NCI-H82 treated with DMSO at 0.1 percent for 48 hours (cell line): ENCODE measurements around the gene MAK.
"Not testable (repeated sequence)": the region's sequence is repeated elsewhere in the genome, so short reads cannot be mapped to it uniquely, and the experiment has no call there.

Experiments
- DNase-seq: peaks from one replicate; lab custom pipeline; 2025; ENCODE audit not compliant: unreplicated experiment; lab: John Stamatoyannopoulos, UW

The MAK gene

GRCh38 chr6:10837995-10838793 is at the start of gene MAK:
MAK (minus strand) TSS chr6:10838539; CDS start chr6:10830648, 7,891 bp downstream.
- peak; percentile 90 for DNase-seq

DNA sequence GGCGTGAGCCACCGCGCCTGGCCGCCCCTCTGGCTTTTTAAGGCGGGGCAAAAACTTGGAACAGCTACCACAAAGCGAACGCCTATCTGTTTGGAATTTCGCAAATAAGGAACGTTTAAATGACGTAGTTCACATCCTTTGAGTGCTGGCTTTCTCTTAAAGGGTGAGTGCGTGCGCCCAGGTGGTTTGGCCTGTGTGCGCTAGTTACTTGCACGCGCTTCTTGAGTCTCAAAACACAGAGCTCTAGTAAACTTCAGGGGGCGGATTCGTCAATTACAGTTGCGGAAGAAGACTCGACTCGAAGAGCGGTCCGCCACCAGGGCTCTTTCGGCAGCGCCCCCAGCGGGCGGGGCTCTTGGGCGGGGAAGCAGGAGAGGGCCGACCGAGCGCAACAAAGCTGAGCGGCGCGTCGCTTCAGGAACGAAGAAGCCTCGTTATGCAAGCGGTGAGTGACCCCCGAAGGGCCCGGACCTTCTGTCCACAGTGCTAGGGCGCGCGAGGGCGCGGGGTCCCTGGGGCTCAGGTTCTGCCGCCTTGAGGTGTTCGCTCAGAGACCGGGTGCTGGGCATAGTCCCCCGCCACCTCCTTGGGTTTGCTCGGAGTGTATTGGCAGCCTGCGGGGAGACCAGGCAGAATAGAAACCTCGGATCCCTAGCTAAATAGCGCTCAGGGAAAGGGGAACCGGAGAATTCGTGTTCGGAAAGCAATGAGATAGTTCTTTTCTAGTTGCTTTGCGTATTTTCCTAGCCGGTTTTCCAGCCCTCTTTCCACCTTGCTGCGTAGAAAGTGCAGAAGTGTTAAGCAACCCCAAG is 48.6 kb upstream of the MAK start, which contains the start of gene SYCP2L:
Gene SYCP2L, plus strand, starts transcription at position 362 of the 812 bp plus-strand sequence. Its CDS starts 75 bp downstream, at position 437.
- DNase-seq = peak; percentile 88

GRCh38 chr6:10886365-10886690 is 48.0 kb upstream of the MAK start:
- not testable (repeated sequence) for DNase-seq

DNA sequence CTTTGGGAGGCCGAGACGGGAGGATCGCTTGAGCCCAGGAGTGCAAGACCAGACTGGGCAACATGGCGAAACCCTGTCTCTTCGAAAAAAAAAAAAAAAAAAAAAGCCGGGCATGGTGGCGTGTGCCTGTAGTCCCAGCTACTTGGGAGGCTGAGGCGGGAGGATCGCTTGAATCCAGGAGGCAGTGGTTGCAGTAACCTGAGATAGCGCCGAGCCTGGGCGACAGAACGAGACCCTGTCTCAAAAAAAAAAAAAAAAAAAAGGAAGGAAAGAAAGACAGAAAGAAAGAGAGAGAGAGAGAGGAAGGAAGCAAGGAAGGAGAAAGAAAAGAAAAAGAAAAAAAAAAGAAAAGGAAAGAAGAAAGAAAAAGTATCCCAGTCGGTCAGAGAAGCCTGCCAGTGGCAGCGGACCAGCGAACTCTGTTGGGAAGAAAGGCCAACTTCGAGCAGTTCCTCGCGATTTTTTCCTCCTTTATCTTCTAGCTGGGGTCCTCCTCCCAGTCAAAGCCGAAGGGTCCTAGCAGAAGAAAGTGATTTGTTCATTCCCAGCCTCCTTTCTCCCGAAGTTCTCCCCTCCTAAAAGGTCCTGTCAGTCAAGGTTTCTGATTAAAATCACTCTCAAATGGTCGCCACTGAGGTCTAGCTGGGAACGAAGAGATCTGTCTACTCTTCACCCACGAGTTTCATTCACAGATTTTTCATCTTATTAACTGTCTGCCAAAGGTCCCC is 46.1 kb upstream of the MAK start:
- DNase-seq = no peak

GRCh38 chr6:10883312-10884244 is 45.2 kb upstream of the MAK start:
- no peak for DNase-seq

GRCh38 chr6:10882657-10883171 is 44.4 kb upstream of the MAK start:
- DNase-seq = no peak

DNA sequence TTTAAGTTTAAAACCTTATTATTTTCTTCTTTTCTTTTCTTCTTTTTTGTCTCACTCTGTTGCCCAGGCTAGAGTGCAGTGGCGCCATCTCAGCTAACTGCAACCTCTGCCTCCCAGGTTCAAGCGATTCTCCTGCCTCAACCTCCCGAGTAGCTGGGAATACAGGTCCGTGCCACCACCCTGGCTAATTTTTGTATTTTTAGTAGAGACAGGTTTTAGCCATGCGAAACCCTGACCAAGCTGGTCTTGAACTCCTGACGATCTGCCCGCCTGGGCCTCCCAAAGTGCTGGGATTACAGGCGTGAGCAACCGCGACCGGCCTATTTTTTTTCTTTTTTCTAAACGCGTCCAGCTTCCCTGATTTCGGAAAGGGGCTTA is 43.9 kb upstream of the MAK start:
- DNase-seq = not testable (repeated sequence)

DNA sequence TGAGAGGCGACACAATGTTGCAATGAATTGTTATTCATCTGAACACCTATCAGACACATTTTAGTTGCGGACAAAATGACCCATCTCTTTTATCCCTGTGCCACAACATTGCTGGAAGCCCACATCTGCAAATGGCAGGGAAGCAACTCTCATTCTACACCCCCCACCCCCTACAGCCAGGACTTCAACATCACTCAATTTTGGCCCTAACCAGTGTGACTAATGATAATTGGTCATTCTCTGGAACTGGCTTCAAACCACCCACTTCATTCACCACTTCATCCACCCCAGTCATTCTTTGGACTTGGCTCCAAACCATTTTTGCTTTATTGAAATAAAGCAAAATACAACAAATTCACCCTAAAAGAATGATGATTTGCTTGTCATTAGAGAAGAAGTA is 42.0 kb upstream of the MAK start:
- DNase-seq = no peak

DNA sequence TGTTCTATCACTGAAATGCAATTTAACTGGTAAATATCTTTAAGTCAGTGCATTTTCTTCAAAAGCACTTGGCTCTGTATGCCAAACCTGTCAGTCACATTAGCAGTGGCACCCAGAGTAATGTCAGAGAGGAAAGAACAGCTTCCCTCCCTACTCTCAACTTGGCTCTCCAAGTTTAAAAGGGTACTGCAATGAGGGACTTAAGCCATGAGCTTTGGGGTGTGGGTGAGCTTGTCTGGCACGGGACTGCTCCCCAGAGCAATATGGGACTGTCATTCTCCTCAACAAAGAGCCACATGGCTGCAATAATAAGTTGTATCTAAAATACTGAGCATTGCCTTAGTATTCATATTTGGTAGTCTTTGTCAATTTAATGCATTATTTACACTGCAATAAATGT is 39.5 kb upstream of the MAK start:
- no peak for DNase-seq

- DNase-seq = no peak
Measured at GRCh38 chr6:10877012-10877411, 38.7 kb upstream of the MAK start.

DNA sequence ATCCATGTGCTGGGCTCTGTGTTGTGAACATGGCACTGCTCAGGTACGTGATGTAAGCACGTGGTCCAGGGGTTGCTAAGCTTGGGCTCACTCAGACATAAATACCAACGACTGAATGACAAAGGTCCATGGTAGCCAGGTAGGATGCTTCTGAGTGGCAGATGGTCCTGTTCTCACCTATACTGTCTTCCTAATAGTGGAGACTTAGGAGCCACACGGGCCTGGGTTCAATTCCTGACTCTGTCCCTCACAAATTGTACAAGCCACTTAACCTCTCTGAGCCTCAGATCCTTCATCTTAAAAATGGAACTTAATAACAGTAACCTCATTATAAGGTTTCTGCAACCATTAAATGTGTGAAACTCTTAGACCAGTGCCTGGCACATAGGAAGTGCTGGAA is 36.7 kb upstream of the MAK start:
- no peak for DNase-seq

DNA sequence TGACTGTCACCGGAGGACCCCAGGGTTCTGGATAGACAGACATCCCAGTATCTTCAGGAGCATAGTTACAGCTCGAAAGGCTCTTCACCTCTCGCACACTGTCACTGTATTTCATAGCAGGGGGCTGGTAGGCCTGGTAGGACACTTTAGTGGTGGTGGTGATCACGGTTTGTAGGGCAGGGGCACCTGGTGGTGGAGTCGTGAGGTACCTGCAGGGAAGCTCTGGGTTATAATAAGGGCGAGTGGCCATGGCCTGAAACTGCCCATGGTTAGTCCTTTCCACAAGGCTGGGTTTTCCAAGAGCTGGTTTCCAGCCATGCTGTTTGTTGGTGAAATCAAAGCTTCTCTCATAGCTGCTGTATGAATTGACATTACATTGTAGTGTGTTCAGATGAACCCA is 35.9 kb upstream of the MAK start:
- DNase-seq = no peak

GRCh38 chr6:10873374-10873773 is 35.0 kb upstream of the MAK start:
- DNase-seq = no peak

- no peak for DNase-seq
Measured at GRCh38 chr6:10867952-10868351, 29.6 kb upstream of the MAK start.

DNA sequence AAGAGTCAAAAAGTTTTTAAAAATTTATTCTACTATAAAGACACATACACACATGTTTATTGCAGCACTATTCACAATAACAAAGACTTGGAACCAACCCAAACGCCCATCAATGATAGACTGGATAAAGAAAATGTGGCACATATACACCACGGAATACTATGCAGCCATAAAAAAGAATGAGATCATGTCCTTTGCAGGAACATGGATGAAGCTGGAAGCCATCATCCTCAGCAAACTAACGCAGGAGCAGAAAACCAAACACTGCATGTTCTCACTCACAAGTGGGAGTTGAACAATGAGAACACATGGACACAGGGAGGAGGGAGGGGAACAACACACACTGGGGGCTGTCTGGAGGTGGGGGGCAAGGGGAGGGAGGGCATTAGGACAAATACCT is 28.4 kb upstream of the MAK start:
- not testable (repeated sequence) for DNase-seq

DNA sequence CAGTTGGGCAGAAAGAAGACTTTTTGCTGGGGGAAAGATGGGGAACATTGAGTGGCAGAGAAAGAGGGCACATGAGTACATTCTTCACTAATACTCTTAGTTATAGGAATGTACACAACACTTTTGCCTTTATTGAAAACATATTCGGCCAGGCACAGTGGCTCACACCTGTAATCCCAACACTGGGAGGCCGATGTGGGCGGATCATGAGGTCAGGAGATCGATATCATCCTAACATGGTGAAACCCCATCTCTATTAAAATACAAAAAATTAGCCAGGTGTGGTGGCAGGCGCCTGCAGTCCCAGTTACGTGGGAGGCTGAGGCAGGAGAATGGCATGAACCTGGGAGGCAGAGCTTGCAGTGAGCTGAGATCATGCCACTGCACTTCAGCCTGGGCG is 24.7 kb upstream of the MAK start:
- DNase-seq = not testable (repeated sequence)

DNA sequence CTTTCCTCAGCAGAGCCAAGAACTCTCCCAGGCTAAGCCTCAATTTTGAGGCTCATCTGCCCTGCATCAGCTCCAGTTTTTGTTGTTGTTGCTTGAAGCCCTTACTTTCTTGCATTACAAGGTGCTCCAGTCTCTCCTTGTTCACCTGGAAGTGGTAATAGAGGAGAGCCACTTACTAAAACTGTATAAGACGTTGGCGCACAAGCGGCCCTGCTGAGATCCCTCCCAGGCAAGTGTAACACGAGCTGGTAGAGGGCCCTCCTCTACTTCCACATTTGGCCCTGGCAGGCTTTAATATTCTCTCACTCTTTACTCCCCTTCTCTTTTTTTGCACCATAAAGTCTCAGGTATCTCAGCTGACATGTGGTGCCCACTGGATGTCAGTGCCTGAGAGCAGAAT is 24.0 kb upstream of the MAK start:
- no peak for DNase-seq

- DNase-seq = no peak
Measured at GRCh38 chr6:10861086-10861485, 22.7 kb upstream of the MAK start.

GRCh38 chr6:10857259-10857658 is 18.9 kb upstream of the MAK start:
- no peak for DNase-seq

DNA sequence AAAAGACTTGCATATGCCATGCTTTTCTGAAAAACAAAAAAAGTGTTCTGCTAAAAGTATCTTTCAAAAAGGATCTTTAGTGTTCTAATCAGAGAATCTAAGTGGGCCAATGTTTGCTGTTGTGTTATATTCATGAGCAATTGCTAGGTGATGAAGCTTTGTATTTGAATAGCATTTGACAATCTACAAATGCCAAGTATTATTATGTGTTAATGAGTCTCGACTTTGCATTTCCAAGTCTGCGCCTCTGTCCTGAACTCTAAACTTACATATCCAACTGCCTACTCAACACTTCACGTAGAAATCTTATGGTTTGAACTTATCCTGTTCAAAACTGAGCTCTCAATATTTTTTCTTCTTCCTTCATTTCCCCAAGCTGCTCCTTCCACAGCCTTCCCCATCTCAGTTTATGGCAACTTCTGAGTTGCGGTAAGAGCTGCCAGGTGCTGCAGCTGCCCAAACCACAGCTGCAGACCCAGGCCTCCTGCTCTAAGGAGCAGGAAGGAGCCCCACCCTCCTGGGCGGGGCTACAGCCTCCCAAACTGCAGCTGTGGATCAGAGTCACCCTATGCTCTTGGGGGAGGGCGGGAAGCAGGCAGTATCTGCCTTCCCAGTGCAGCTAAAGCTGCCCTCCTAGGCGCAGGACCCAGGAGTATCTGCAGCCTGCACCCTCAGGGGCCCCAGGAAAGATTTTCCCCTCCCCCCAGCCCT is 16.7 kb upstream of the MAK start:
- DNase-seq = no peak
